ENCODE data around the gene BAG5.

BAG5 gene

DNA sequence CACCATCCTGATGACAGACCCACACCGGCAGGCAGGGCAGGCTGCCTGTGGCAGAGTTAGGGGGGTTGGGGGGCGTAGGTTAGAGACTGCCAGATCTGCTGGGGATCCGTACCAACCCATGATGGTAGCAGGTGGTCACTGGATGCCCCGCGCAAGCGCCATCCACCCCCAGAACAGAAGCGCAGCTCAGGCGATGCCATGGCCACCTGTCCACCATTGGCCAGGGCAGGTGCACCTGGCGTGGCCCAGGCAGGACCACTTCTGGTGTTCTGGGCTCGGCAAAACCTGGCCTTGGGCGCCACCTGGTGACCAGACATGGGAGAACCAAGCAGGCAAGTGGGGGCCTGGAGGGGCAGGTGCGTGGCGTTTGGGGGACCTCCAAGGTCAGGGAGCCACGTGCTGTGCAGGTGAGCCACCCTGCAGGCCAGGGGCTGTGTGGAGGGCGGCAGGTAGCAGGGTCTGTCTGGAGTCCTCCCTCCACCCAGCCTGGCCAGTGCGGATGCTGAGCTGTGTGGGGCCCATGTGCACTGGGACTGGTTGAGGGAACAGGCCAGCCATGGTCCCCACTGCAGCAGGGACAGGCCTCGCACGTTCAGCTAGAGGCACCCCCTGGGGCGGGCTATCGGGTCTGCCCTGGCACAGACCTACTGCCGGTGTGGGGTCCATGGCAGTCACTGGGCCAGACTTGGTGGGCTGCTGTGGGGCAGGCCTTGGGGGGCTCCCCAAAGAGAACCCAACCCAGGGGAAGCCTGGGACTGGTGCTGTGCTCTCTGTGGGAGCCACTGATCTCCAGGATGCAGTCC, 15.6 kb downstream of the BAG5 start:
- DNase-seq = peak; percentile 84
- peak; percentile 61 for ATAC-seq

DNA sequence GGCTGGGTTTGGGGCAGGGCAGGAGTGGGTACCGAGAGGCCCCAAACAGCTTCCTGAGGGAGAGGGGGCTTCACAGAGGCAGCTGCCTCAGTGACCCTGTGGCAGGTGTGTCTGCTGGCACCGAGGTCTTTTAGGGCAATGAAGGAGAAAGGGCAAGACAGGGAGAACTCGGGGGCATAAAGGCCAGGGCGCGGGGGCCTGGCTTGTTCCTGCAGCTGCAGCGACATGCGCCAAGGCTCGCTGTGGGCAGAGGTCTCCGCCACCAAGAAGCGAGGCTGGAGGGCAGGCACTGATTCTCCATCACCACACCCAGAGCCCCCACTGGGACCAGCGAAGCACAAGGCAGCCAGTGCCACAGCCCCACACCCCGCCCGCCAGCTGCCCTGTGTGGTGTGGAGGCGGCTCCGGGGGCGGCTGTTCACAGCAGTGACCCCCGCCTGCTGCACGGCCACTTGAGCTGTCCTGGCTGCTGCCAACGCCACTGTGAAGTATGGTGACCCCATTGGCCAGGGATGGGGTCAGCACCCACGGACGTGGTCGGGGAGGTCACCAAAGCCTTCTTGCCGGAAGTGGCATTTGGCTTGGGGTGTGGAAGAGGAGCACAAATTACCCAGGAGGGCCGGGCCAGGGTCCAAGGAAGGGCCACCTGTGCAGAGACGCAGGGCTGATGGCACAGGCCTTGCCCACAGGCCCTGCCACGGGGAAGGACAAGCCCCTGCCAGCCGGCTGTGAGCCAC, 16.4 kb downstream of the BAG5 start:
- no peak for DNase-seq

DNA sequence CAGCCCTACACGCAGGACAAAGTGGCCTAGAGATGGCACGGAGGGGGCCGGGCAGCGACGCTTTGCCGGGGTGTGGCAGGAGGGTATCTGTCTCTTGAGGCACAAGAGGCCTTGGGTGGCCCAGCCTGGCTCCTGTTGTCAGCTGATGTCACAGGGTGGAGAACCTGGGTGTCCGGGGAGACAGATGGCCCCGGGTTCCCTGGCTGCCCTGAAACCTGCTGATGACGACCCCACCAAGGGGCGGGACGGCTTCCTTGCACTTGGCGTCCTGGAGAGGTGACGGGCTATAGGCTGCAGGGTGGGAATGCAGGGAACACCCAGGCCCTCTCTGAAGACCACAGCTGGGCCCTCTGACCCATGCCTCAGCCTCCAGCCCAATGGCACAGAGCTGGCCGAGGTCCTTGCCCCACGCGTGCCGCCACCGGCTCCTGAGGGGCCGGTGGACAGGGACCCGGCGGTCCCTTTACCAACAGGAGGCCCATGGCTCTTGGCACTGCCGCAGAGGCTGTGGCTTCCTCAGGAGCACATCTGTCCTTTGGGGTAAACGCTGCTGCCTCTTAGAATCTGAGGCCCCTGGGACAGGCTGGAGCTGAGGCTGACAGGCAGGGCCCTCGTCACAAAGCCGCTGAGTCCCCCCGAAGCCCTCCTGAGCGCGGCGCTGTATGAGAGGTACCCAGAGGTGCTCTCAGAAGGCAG, 17.1 kb downstream of the BAG5 start:
- no peak for ATAC-seq
- DNase-seq = no peak

More for the DNA sequence above, 16.4 kb downstream of the BAG5 start:
- ATAC-seq = no peak

DNA sequence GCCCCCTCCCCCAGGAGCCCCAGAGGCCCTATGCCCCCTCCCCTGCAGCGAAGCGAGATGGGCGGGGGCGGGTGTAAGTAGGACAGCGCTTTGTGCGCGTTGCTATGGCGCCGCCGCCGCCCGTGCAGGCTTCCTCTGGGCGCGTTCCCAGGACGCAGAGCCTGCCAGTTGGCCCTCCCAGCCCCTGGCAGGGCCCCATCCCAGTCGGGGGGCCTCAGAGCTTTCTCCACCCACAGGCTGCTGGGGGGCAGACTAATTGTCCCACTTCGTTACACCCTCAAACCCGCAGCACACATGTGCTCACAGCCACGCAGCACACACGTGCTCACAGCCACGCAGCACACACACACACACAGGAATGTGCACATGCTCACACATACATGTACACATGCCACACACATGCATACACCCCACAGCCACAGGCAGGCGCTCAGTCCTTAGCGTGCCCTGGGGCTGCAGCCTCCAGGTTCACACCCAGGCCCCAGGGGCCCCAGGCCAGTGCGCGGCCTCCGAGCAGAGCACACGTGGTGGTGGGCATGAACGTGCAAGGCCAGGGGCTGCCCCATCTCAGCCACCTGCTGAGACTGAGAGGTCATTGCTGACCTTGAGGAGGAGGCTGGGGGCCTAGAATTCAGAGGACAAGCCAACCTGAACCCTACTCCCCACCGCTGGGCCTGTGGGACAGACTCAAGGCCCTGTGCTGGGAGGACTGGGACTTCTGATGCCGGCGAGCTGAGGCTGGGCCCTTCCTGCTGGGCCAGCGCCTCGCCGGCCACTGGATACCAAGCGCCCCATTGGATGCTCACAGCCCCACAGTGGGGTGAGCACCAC, 17.9 kb downstream of the BAG5 start:
- DNase-seq (no peak), ATAC-seq (no peak)

DNA sequence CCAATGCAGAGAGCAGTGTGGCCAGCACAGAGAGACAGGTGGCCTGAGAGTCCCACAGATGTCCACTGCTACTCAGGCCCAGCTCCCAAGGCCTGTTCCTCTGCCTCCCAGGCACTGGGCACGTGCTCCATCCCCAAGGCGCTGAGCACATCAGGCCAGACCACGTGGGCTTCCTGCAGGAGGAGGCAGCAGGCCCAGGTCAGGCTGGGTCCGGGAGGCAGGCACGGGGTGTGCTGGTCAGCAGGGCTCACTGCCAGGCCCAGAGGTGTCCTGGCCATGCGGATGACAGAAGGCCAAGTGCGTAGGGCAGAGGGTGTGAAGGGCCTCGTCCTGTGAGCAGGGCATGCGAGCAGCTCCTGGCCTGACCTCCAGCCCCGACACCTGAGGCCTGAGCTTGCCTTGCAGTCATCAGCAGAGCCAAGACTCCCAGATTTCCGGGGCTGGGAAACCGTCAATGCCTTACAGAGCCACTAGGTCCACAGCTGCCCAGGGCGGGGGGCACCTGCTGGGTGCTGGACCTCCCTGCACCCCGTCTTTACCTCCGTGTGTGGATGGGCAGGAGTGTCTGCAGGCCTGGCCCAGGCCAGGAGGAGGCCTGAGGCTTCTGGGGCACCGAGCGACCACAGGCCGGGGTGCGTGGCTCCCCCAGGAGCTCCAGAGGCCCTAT, 18.6 kb downstream of the BAG5 start:
- DNase-seq (no peak), ATAC-seq (no peak)

DNA sequence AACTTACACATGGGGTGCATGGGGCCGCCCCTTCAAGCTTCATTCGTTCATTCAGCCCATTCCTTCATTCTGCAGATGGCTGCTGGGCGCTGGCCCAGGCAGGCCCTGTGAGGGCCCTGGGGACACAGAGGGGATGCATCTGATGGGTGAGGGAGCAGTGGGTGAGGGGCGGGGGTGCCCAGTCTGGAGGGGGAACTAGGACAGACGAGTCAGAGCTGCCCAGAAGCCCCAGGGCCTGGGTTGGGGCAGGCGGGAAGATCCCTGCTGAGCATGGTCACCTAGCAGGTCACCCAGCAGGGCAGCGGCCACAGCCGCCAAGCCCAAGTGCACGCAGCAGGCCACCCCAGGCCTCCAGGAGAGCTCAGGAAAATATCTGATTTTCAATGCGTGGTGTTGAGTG, 19.3 kb downstream of the BAG5 start:
- DNase-seq (no peak), ATAC-seq (no peak)

DNA sequence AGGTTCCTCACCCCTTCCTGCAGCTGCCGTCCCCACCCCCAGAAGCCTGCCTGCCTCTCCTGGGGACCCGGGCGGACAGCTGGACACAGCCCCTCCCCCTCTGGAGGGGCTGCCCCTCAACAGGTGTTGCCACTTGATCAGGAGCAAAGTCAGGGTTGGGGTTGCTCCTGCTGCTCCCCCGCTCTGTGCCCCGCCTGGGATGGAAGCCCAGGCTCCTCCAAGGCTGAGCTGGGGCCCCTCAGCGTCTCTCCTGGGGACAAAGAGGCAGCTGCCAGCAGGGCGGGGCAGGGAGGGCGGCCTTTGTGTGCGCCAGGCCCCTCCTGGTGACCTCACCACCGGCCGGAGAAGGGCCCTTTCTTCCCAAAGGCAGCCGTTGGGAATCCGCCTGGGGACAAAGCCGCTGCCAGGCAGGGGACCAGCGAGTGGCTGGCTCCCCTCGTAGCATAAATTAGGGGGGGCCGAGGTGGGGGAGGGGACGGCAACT, 19.8 kb downstream of the BAG5 start:
- DNase-seq (no peak), ATAC-seq (no peak)

DNA sequence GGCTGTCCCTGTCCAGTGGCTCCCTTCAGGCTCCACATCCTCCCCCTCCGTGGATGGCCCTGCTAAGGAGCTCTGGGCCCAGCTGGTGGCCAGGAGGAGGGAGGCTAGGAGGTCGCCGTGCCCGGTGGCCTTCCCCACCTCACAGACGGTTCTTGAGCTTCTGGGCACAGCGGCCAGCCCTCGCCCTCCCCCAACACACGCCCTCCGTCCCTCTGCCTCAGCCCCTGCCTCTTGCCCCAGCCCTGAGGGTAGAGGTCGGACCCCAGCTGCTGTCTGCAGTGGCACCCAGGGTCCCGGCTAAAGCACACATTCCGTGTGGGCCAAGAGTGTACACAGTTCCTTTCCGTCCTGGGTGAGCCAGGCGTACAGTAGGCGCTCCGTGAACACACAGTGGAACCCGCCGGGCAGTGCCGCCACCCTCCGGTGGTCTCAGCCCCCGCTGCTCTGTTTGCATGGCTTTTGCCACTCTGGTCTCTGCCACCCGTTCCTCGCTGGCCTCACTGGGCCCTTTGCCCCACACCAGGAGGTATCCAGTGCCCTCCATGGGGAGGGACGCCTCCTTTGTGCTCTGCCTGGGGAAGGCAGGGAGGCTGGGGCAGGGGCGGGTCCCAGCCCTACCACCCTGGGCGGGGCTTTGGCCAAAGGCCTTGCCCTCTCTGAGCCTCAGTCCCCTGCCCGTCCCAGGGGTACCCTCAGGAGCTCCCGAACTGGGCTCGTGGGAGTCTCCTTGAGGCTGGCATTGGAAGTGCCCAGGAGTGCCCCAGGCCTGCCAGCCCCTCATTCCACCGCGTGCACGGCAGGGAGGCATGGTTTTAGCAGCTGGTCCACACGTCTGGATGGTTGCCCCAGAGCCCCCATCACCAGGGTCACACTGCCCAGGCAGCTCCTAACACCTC, 20.5 kb downstream of the BAG5 start:
- no peak for ATAC-seq
- no peak for DNase-seq

DNA sequence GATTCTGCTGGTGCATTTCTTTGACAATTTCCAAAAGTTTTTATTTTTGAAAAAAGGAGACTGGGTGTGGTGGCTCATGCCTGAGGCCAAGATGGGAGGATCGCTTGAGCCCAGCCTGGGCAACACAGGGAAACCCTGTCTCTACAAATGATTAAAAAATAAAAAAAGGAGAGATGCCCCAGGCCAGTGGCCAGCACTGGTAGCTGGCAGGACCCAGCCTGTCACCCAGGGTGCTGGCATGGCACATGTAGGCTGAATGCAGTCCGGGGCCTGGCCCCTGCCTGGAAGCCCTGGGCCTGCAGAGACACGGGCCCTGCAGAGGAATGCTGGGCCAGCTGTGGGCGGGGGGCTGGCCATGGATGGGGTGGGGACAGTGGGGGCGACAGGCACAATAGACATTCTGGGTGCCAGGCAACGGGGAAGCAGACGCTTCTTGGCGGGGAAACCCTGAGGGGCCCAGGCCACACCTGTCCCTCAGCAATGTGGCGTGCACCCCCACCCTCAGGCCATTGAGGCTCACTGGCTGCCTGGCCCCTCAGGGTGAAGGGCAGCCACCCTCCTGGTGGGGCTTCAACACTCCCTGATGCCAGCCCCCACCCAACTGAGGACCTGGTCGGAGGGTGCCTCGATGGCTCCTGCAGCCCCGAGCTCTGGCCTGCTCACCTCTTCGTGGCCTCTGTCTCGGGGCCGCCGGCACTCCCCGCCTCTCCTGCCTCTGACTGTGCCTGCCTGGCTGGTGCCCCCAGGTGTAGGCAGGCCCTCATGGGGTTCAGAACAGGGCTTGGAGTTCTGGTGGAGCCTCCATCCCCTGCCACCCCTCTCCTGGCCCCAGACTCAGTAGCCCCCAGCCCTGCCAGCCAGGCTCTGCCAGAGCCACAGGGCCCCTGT, 21.4 kb downstream of the BAG5 start:
- DNase-seq (no peak), ATAC-seq (no peak)

DNA sequence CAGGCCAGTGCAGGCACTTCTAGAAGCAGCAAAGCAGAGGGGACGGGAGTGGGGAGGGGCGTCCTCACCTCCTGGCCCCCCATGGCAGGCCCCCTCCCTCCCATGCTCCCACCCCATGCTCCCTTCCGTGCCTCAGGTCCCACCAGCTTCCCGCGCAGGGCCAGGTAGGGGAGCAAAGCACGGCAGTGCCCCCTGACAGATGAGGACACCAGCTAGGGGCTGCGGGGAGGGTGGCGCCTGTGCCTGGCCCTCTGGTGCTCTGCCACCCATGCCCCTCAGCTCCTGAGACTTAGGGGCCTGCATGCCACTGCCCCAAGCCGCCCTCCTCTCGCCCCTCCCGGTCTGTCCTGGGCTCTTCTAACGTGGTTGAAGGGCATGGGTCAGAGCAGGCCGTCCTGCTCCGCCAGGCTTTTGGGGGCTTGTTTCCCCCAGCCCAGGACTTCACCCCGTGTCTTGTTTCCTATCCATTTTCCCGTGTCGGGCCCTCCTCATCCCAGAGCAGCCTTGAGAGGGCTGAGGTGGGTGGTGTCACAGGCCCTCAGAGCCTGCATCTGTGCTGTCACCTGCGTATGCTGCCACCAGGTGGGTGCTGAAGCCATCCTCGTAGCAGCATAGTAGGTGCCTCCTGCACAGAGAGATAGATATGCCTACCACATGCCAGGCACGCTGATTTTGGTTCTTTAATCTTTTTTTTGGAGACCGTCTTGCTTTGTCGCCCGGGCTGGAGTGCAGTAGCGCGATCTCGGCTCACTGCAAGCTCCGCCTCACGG, 23.2 kb downstream of the BAG5 start:
- ATAC-seq = no peak

DNA sequence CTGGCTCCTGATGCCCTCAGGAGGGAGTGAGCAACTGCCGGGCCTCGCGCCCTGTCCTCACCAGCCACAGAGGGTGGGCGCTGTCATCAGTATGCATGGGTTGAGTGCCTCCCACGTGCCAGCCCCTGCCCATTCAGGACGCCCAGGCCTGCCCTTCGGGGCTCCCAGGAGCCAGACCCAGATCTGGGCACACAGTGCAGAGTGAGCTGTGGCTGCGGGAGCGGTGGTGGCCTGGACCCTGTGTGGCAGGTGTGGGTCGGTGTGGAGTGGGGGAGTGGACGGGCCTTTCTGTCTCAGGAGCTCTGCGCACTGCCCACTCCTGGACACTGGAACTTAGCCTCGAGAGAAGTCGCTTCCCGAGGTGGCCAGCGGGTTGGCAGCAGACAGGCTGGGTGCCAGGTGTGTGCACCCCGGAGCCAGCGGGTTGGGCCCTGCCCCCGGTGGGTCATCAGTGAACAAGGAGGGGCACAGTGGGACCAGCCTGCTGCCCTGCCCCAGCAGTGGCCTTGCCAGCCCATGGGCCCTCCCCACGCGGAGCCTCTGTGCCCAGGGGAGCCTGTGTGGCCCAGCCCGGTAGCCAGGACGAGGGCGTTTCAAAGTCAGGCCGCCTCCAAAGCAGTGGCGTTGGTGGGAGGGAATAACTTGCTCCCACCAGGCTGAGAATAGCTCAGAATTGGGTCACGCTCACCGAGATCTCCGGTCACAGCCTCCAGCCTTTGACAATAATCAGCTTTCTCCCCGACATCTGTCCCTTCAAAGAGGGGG, 24.0 kb downstream of the BAG5 start:
- ATAC-seq = no peak
- no peak for DNase-seq

More for the DNA sequence above, 23.2 kb downstream of the BAG5 start:
- no peak for DNase-seq

DNA sequence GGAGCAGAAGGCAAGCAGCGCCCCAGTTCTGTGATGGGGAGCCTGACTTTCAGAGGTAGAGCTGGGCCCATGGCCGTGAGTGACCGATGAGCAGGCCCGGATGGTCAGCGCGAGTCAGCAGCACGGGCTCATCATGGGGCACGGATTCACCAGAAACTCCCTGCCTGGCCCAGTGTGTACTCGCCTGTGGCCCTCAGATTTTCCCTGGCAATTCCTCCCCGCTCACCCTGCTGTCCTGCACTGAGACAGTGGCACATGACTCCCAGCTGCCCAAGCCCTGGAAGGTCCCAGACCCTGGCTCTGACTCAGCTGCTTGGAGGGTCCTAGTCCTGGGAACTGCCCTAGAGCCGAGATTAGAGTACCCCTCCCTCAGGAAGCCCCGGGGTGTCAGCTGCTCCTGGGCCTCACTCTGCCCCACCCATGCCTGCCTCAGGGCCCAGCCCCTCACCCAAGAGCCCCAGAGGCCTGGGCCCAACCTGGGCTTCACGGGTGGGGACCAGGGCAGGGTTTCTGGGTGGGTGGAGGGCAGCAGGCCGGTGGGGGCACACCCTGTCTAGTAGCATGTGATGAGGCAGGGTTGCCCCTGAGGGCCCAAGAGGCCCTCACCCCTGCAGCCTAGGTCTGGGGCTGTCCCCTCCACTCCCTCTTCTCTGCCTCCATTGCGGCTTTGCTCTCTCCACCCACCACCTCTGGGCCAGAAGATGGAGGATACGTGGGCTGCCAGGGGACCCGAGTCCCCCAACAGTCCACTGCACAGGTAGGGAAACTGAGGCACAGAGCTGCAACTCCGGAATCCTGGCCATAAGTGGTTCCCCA, 25.1 kb downstream of the BAG5 start:
- no peak for ATAC-seq
- no peak for DNase-seq

DNA sequence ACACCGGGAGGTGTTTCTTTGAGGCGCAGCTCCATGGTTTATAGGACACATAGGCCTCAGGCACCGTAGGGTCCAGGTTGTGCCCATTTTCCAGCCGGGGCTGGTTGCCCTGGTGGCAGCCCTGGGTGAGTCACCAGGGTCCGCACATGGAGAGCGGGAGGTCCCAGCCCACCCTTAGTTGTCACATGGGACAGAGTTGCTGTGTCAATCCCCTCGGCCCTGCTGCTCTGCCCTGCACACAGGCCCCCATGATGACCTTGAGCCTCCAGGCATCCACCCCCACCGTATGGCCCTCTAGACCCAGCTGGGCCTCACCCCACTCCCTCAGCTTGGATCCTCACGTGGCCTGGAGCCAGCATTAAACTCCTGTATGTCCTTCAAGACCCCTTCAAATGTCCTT, 25.8 kb downstream of the BAG5 start:
- no peak for ATAC-seq
- DNase-seq = no peak

DNA sequence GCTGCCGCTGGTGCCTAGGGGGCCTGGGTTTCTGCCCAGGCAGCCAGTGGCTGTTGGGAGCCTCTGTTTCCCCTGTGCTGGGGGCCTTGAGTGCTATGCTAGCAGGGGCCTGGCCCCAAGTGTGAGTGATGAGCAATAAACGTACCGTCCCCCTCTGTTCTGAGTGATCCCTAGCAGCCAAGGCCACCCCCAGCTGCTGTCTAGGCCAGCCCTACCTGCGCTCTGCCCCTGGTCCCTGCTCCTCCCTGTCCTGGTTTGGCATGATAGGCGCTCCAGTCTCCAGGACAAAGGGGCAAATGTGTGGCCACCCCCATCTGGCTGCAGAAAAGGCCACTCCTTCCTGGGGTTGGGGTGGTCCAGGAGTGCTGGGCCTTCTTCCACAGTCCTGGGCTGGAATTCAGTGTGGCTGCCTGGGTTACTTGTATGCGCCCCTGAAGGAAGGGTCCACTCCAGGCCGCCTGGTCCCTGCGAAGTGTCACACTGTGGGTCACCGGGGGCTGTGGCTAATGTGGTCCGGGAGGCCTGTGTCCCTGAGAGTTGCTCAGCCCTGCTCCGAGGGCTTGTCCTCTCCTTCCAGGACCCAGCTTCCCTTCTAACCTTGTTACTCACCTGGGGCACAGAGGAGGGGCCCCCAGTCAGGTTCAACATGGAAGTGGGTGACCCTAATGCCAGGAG, 26.4 kb downstream of the BAG5 start:
- ATAC-seq = no peak
- DNase-seq = no peak

DNA sequence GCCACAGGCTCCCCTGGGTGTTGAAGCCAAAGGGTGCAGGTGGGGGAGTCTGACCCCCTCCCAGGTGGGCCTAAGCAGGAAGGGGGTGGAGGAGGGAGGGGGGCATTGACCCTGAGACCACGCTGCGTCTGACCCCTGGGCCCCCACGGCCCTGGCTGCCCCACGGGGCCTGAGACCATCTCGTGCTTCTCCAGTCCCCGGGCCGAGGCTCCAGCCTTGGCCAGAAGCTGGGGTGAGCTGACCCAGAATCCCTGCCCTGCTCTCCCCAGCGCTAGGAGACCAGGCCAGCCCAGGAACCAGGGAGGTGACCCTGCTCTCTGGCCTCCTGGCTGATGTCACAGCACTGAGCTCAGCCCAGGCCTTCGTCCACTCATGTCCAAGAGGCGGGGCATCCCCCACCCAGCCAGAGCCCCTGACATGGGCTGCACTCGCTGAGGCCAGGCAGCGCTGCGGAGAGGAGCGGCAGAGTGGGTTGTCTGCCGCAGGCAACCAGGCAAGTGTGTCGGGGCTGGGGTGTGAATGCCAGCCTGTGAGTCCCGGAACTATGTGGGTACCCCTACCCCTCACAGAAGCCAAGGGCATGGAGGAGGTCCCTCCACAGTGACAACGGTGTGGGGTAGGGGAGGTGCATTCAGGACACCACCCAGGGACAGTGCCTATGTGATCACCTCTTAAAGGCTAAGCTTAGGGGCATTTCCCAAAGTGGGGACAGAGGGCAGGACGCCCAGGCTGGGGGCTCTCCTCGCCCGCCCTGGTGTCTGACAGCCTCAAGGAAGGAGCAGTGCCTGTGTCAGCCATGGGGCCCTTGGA, 27.2 kb downstream of the BAG5 start:
- ATAC-seq (no peak), DNase-seq (no peak)
